ENCODE results near the gene KCTD5.

Gene KCTD5

GRCh38 chr16:2698103-2698870, 16.0 kb downstream of the KCTD5 start:
- FAIRE-seq (no peak), DNase-seq (ENCODE audit: insufficient read length) (no peak)
- no peak for TF ChIP-seq TAF1 (IDR thresholded peaks at IDR 0.05; ENCODE audit: borderline replicate concordance, low read depth, low read length)
- no peak for TF ChIP-seq POLR2A (IDR thresholded peaks at IDR 0.05; ENCODE audit: low read depth, low read length)
- TF ChIP-seq POLR2AphosphoS5 (IDR thresholded peaks at IDR 0.05; ENCODE audit: low read depth, low read length) = no peak

- no peak for FAIRE-seq
- TF ChIP-seq POLR2AphosphoS5 (IDR thresholded peaks at IDR 0.05; ENCODE audit: low read depth, low read length) (no peak), TAF1 (IDR thresholded peaks at IDR 0.05; ENCODE audit: borderline replicate concordance, low read depth, low read length) (no peak), POLR2A (IDR thresholded peaks at IDR 0.05; ENCODE audit: low read depth, low read length) (no peak)
- DNase-seq (ENCODE audit: insufficient read length) = no peak
Measured at GRCh38 chr16:2698965-2699750, 16.8 kb downstream of the KCTD5 start.

- no peak for TF ChIP-seq POLR2A (IDR thresholded peaks at IDR 0.05; ENCODE audit: low read depth, low read length)
- no peak for TF ChIP-seq POLR2AphosphoS5 (IDR thresholded peaks at IDR 0.05; ENCODE audit: low read depth, low read length)
- no peak for TF ChIP-seq TAF1 (IDR thresholded peaks at IDR 0.05; ENCODE audit: borderline replicate concordance, low read depth, low read length)
- DNase-seq (ENCODE audit: insufficient read length) = no peak
- FAIRE-seq = no peak
Measured at GRCh38 chr16:2699791-2700600, 17.7 kb downstream of the KCTD5 start.

- DNase-seq (ENCODE audit: insufficient read length) (no peak), FAIRE-seq (no peak)
- TF ChIP-seq POLR2A (IDR thresholded peaks at IDR 0.05; ENCODE audit: low read depth, low read length) (no peak), TAF1 (IDR thresholded peaks at IDR 0.05; ENCODE audit: borderline replicate concordance, low read depth, low read length) (no peak), POLR2AphosphoS5 (IDR thresholded peaks at IDR 0.05; ENCODE audit: low read depth, low read length) (no peak)
Measured at GRCh38 chr16:2700786-2701185, 18.5 kb downstream of the KCTD5 start.

GRCh38 chr16:2701272-2701671, 18.9 kb downstream of the KCTD5 start:
- FAIRE-seq (no peak), DNase-seq (ENCODE audit: insufficient read length) (no peak)
- TF ChIP-seq POLR2AphosphoS5 (IDR thresholded peaks at IDR 0.05; ENCODE audit: low read depth, low read length) = no peak
- no peak for TF ChIP-seq TAF1 (IDR thresholded peaks at IDR 0.05; ENCODE audit: borderline replicate concordance, low read depth, low read length)
- no peak for TF ChIP-seq POLR2A (IDR thresholded peaks at IDR 0.05; ENCODE audit: low read depth, low read length)

GRCh38 chr16:2701713-2702437, 19.6 kb downstream of the KCTD5 start:
- no peak for FAIRE-seq
- TF ChIP-seq TAF1 (IDR thresholded peaks at IDR 0.05; ENCODE audit: borderline replicate concordance, low read depth, low read length) (no peak), POLR2A (IDR thresholded peaks at IDR 0.05; ENCODE audit: low read depth, low read length) (no peak), POLR2AphosphoS5 (IDR thresholded peaks at IDR 0.05; ENCODE audit: low read depth, low read length) (no peak)
- no peak for DNase-seq (ENCODE audit: insufficient read length)

GRCh38 chr16:2702438-2702825, 20.1 kb downstream of the KCTD5 start:
- FAIRE-seq (no peak), DNase-seq (ENCODE audit: insufficient read length) (no peak)

GRCh38 chr16:2702871-2703745, 20.8 kb downstream of the KCTD5 start:
- TF ChIP-seq TAF1 (IDR thresholded peaks at IDR 0.05; ENCODE audit: borderline replicate concordance, low read depth, low read length) (no peak), POLR2AphosphoS5 (IDR thresholded peaks at IDR 0.05; ENCODE audit: low read depth, low read length) (no peak), POLR2A (IDR thresholded peaks at IDR 0.05; ENCODE audit: low read depth, low read length) (no peak)
- DNase-seq (ENCODE audit: insufficient read length) (no peak), FAIRE-seq (no peak)

More at GRCh38 chr16:2702438-2702825, 20.1 kb downstream of the KCTD5 start:
- TF ChIP-seq TAF1 (IDR thresholded peaks at IDR 0.05; ENCODE audit: borderline replicate concordance, low read depth, low read length) = no peak
- no peak for TF ChIP-seq POLR2A (IDR thresholded peaks at IDR 0.05; ENCODE audit: low read depth, low read length)
- no peak for TF ChIP-seq POLR2AphosphoS5 (IDR thresholded peaks at IDR 0.05; ENCODE audit: low read depth, low read length)

- no peak for TF ChIP-seq TAF1 (IDR thresholded peaks at IDR 0.05; ENCODE audit: borderline replicate concordance, low read depth, low read length)
- TF ChIP-seq POLR2AphosphoS5 (IDR thresholded peaks at IDR 0.05; ENCODE audit: low read depth, low read length) = no peak
- TF ChIP-seq POLR2A (IDR thresholded peaks at IDR 0.05; ENCODE audit: low read depth, low read length) = no peak
- DNase-seq (ENCODE audit: insufficient read length) = no peak
- no peak for FAIRE-seq
Measured at GRCh38 chr16:2704166-2704982, 22.1 kb downstream of the KCTD5 start.

Measured in GM12892 (cell line).